GM23338 (cell line): ENCODE results near the gene ERC2. TPM values are rescaled to one million over a fixed set of nuclear protein-coding genes. Genes with fewer than 3 reads are reported as not detected.

ENCODE experiments used
- ATAC-seq: fragments of 200-7000 bp; cut with Tn5 transposase; 3 replicates; pipeline ENCODE4 v1.9.1; 2020
- DNase-seq: peaks from one replicate; pipeline ENCODE4 v3.0.0-alpha.2; 2015; ENCODE audit warnings: low spot score
- H2AFZ ChIP-seq: fragments of 200-600 bp; sonication (generic); 2 replicates; pipeline ENCODE4 v1.8.0; 2016; ENCODE audit warnings: antibody characterized with exemption, mild to moderate bottlenecking, moderate library complexity
- H3F3A ChIP-seq: fragments of 200-600 bp; sonication (generic); replicated peaks from 2 replicates; pipeline ENCODE4 v1.8.0; 2017; ENCODE audit warnings: antibody characterized with exemption, mixed run types, low read depth
- H3K27ac ChIP-seq: fragments of 200-600 bp; sonication (generic); 2 replicates; pipeline ENCODE4 v1.6.1; 2016; ENCODE audit warnings: low read depth
- H3K27me3 ChIP-seq: fragments of 200-600 bp; sonication (generic); 2 replicates; pipeline ENCODE4 v1.8.0; 2016; ENCODE audit warnings: mild to moderate bottlenecking, mixed run types, moderate library complexity; ENCODE audit not compliant: insufficient read depth
- H3K36me3 ChIP-seq: fragments of 200-600 bp; sonication (generic); 2 replicates; pipeline ENCODE4 v1.8.0; 2016; ENCODE audit warnings: mild to moderate bottlenecking; ENCODE audit not compliant: insufficient read depth
- H3K4me1 ChIP-seq: fragments of 200-600 bp; sonication (generic); 2 replicates; pipeline ENCODE4 v1.8.0; 2016; ENCODE audit warnings: mild to moderate bottlenecking, moderate library complexity; ENCODE audit not compliant: insufficient read depth
- H3K4me2 ChIP-seq: fragments of 200-600 bp; sonication (generic); 2 replicates; pipeline ENCODE4 v1.7.1; 2017; ENCODE audit warnings: mixed run types
- H3K4me3 ChIP-seq: fragments of 200-600 bp; sonication (generic); 2 replicates; pipeline ENCODE4 v1.6.1; 2016; ENCODE audit warnings: mixed run types
- H3K79me2 ChIP-seq: fragments of 200-600 bp; sonication (generic); replicated peaks from 2 replicates; pipeline ENCODE4 v1.8.0; 2017; ENCODE audit warnings: mild to moderate bottlenecking; ENCODE audit not compliant: insufficient read depth
- H3K9me2 ChIP-seq: fragments of 200-600 bp; sonication (generic); 2 replicates; pipeline ENCODE4 v1.8.0; 2017; ENCODE audit not compliant: insufficient read depth
- H4K20me1 ChIP-seq: fragments of 200-600 bp; sonication (generic); replicated peaks from 2 replicates; pipeline ENCODE4 v1.8.0; 2017; ENCODE audit warnings: mild to moderate bottlenecking; ENCODE audit not compliant: insufficient read depth
- H3K27ac Mint-ChIP-seq: 2 replicates; pipeline ENCODE4 v1.8.0; 2020; ENCODE audit warnings: inconsistent platforms, mild to moderate bottlenecking, moderate library complexity, mixed read lengths
- H3K27me3 Mint-ChIP-seq: 3 replicates; pipeline ENCODE4 v1.8.0; 2022; ENCODE audit warnings: low read depth, mild to moderate bottlenecking, moderate library complexity, mixed read lengths, inconsistent platforms; ENCODE audit not compliant: insufficient read depth, poor library complexity
- H3K36me3 Mint-ChIP-seq: 3 replicates; pipeline ENCODE4 v1.8.0; 2021; ENCODE audit warnings: low read depth, mild to moderate bottlenecking, inconsistent platforms, moderate library complexity, mixed read lengths
- H3K4me1 Mint-ChIP-seq: 3 replicates; pipeline ENCODE4 v1.8.0; 2020; ENCODE audit warnings: mild to moderate bottlenecking, inconsistent platforms, mixed read lengths
- H3K4me3 Mint-ChIP-seq: 3 replicates; pipeline ENCODE4 v1.8.0; 2021; ENCODE audit warnings: moderate library complexity, mild to moderate bottlenecking, inconsistent platforms, mixed read lengths
- H3K9me3 Mint-ChIP-seq: 3 replicates; pipeline ENCODE4 v1.8.0; 2020; ENCODE audit warnings: moderate library complexity, mild to moderate bottlenecking, inconsistent platforms, mixed read lengths
- CREB1 ChIP-seq: fragments of 250-450 bp; sonication (Bioruptor Pico); IDR thresholded peaks from 2 replicates; pipeline ENCODE4 v1.5.0; 2020; ENCODE audit warnings: low read depth, mild to moderate bottlenecking, moderate library complexity
- CTCF ChIP-seq, 2 experiments: fragments of 200-600 bp in 1 of 2; sonication (generic) in 1 of 2; conservative IDR thresholded peaks; 2 replicates each; pipeline versions ENCODE4 v1.5.1 to v1.6.1; 2016 to 2017; ENCODE audit warnings: antibody characterized with exemption in 2 of 2, low read depth in 2 of 2, mild to moderate bottlenecking in 2 of 2, moderate library complexity in 1 of 2
- ETS1 ChIP-seq: IDR thresholded peaks from 2 replicates; pipeline ENCODE4 v1.6.1; 2016; ENCODE audit warnings: antibody characterized with exemption
- EZH2 ChIP-seq: fragments of 200-600 bp; sonication (generic); IDR thresholded peaks from one replicate; pipeline ENCODE4 v1.8.0; 2017; ENCODE audit warnings: antibody characterized with exemption, mild to moderate bottlenecking, low read depth; ENCODE audit not compliant: unreplicated experiment
- JUNB ChIP-seq: IDR thresholded peaks from one replicate; pipeline ENCODE4 v1.6.1; 2016; ENCODE audit warnings: antibody characterized with exemption; ENCODE audit not compliant: unreplicated experiment
- NANOG ChIP-seq: IDR thresholded peaks from 2 replicates; pipeline ENCODE4 v1.6.1; 2016; ENCODE audit warnings: antibody characterized with exemption, borderline replicate concordance
- POLR2AphosphoS5 ChIP-seq: IDR thresholded peaks from 2 replicates; pipeline ENCODE4 v1.6.1; 2016; ENCODE audit warnings: antibody characterized with exemption, low read depth
- REST ChIP-seq: IDR thresholded peaks from one replicate; pipeline ENCODE4 v1.6.1; 2018; ENCODE audit warnings: antibody characterized with exemption; ENCODE audit not compliant: unreplicated experiment
- ZNF114 ChIP-seq: fragments of 250-450 bp; sonication (Bioruptor Pico); IDR thresholded peaks from 2 replicates; pipeline ENCODE4 v1.5.0; 2020; ENCODE audit warnings: mild to moderate bottlenecking, moderate library complexity
- ZNF331 ChIP-seq: fragments of 250-450 bp; sonication (Bioruptor Pico); IDR thresholded peaks from 2 replicates; pipeline ENCODE4 v1.5.0; 2020; ENCODE audit warnings: low read depth, mild to moderate bottlenecking, moderate library complexity
- polyA plus RNA-seq: library from polyadenylated mRNA; unstranded; fragments of >200 nt; fragmentation: Nextera tagmentation; extraction: Ambion mirVana; gene quantifications from 2 replicates; pipeline ENCODE4 v1.2.1, GENCODE V29; 2016
- total RNA-seq: library from RNA; depleted of rRNA; stranded (reverse); fragments of >200 nt; shearing (Covaris generic); gene quantifications from 2 replicates; pipeline ENCODE4 v1.2.3, GENCODE V29; 2014

Gene ERC2
- total and polyA plus RNA-seq, 2 experiments from 2014 or later = 11.8 to 13.7 TPM

- H3K9me2 ChIP-seq = no peaks in the 10 kb centered on the region
- H3K27ac ChIP-seq = no peak overlapping the region
- H4K20me1 ChIP-seq = no peaks in the 10 kb centered on the region
- no peaks in the 10 kb centered on the region for H3K79me2 ChIP-seq
- no peak for TF ChIP-seq NANOG
- Mint-ChIP-seq H3K4me3 (no peak overlapping the region), H3K4me1 (peaks cover 3% of the 10 kb centered on the region; the same call in 2 of the 3 replicates), H3K27ac (no peak overlapping the region), H3K9me3 (no peaks in the 10 kb centered on the region), H3K27me3 (no peaks in the 10 kb centered on the region), H3K36me3 (no peaks in the 10 kb centered on the region)
- no peaks in the 10 kb centered on the region; the same call in 1 of the 2 replicates for H3K4me1 ChIP-seq
- no peaks in the 10 kb centered on the region for H3K27me3 ChIP-seq
- H3K36me3 ChIP-seq = no peaks in the 10 kb centered on the region
- H3K4me3 ChIP-seq = no peak overlapping the region
- H2AFZ ChIP-seq = no peak overlapping the region
- no peaks in the 10 kb centered on the region for H3F3A ChIP-seq
- ATAC-seq = no peak
- no peak overlapping the region for H3K4me2 ChIP-seq
- no peak for DNase-seq
Measured at GRCh38 chr3:55714057-55714456, 754.2 kb downstream of the ERC2 start.

- H3K4me3 Mint-ChIP-seq = no peak overlapping the region
- Histone ChIP-seq H2AFZ (no peak overlapping the region), H3K4me2 (no peak overlapping the region), H3K27ac (no peak overlapping the region), H3K36me3 (no peaks in the 10 kb centered on the region), H3K27me3 (no peaks in the 10 kb centered on the region), H4K20me1 (no peaks in the 10 kb centered on the region), H3K4me3 (no peak overlapping the region), H3K4me1 (no peaks in the 10 kb centered on the region; the same call in 1 of the 2 replicates), H3F3A (no peaks in the 10 kb centered on the region), H3K9me2 (no peaks in the 10 kb centered on the region), H3K79me2 (no peaks in the 10 kb centered on the region)
- no peaks in the 10 kb centered on the region for H3K27me3 Mint-ChIP-seq
- ATAC-seq (no peak), DNase-seq (no peak)
- H3K36me3 Mint-ChIP-seq = no peaks in the 10 kb centered on the region
- H3K4me1 Mint-ChIP-seq = peaks cover 2% of the 10 kb centered on the region; the same call in 2 of the 3 replicates
- H3K27ac Mint-ChIP-seq = no peak overlapping the region
- H3K9me3 Mint-ChIP-seq = no peaks in the 10 kb centered on the region
- TF ChIP-seq EZH2 (no peak), CREB1 (CRISPR knock-in tag) (no peak), JUNB (no peak), ZNF331 (CRISPR knock-in tag) (no peak), ZNF114 (CRISPR knock-in tag) (no peak), NANOG (no peak), POLR2AphosphoS5 (no peak), REST (no peak), ETS1 (no peak), CTCF (conservative IDR thresholded peaks at IDR 0.05; ENCODE audit: low read depth in 2 of 2) (no peak)
Measured at GRCh38 chr3:55711646-55712045, 756.6 kb downstream of the ERC2 start.
